HepG2 (cell line): ENCODE results near the gene C11orf24. TPM values are rescaled to one million over a fixed set of nuclear protein-coding genes. Genes with fewer than 3 reads are reported as not detected.

ENCODE experiments used
- HES4 ChIP-seq: sonication (generic); formaldehyde crosslinking; IDR thresholded peaks from 2 replicates; pipeline ENCODE4 v1.9.0; 2021; ENCODE audit warnings: mild to moderate bottlenecking, missing genetic modification reagents, borderline replicate concordance
- MEIS2 ChIP-seq: sonication (generic); formaldehyde crosslinking; IDR thresholded peaks from 2 replicates; pipeline ENCODE4 v1.9.0; 2021; ENCODE audit warnings: mild to moderate bottlenecking, missing genetic modification reagents
- NFIC ChIP-seq: IDR thresholded peaks from 2 replicates; pipeline ENCODE4 v1.6.1; 2012; ENCODE audit warnings: mild to moderate bottlenecking, low read length, inconsistent platforms
- NFKB2 ChIP-seq: sonication (generic); formaldehyde crosslinking; IDR thresholded peaks from 2 replicates; pipeline ENCODE4 v1.4.0; 2020; ENCODE audit warnings: missing genetic modification reagents, borderline replicate concordance
- SSRP1 ChIP-seq: IDR thresholded peaks from 2 replicates; pipeline ENCODE4 v1.6.1; 2016; ENCODE audit warnings: control low read depth
- TCF7 ChIP-seq: sonication (generic); IDR thresholded peaks from 2 replicates; pipeline ENCODE4 v1.6.1; 2016; ENCODE audit warnings: antibody characterized with exemption, low read depth
- ZBTB38 ChIP-seq: sonication (generic); formaldehyde crosslinking; IDR thresholded peaks from 2 replicates; pipeline ENCODE4 v1.5.1; 2020; ENCODE audit warnings: mild to moderate bottlenecking, missing genetic modification reagents
- ZBTB8A ChIP-seq: sonication (generic); formaldehyde crosslinking; IDR thresholded peaks from 2 replicates; pipeline ENCODE4 v1.4.0; 2020; ENCODE audit warnings: mild to moderate bottlenecking, low read depth, missing genetic modification reagents, borderline replicate concordance
- ZC3H4 ChIP-seq: sonication (generic); formaldehyde crosslinking; IDR thresholded peaks from 2 replicates; pipeline ENCODE4 v1.4.0; 2020; ENCODE audit warnings: missing genetic modification reagents, borderline replicate concordance
- ZNF20 ChIP-seq: sonication (generic); formaldehyde crosslinking; IDR thresholded peaks from 2 replicates; pipeline ENCODE4 v1.4.0; 2020; ENCODE audit warnings: mild to moderate bottlenecking, moderate library complexity, missing genetic modification reagents
- ZNF3 ChIP-seq: IDR thresholded peaks from 2 replicates; pipeline ENCODE4 v1.7.0; 2017; ENCODE audit warnings: inconsistent platforms
- ZNF772 ChIP-seq: sonication (generic); formaldehyde crosslinking; IDR thresholded peaks from 2 replicates; pipeline ENCODE4 v1.5.0; 2020; ENCODE audit warnings: mild to moderate bottlenecking, missing genetic modification reagents
- ZNF782 ChIP-seq: sonication (generic); formaldehyde crosslinking; IDR thresholded peaks from 2 replicates; pipeline ENCODE4 v1.4.0; 2020; ENCODE audit warnings: missing genetic modification reagents, mild to moderate bottlenecking, borderline replicate concordance
- ZNF883 ChIP-seq: sonication (generic); formaldehyde crosslinking; IDR thresholded peaks from 2 replicates; pipeline ENCODE4 v1.5.1; 2020; ENCODE audit warnings: mild to moderate bottlenecking, missing genetic modification reagents; ENCODE audit errors: not compliant biosample characterization
- polyA plus RNA-seq, 8 experiments: library from polyadenylated mRNA; depleted of rRNA in 3 of 8; stranded (reverse) in 7 of 8; unstranded in 1 of 8; fragments of >200 nt; fragmentation: Illumina TruSeq in 4 of 8; extraction: Trizol in 4 of 8; gene quantifications; 2 replicates each; pipeline versions ENCODE4 v1.2.1 to v1.2.3, GENCODE V29; 2011 to 2016; ENCODE audit warnings: low read depth in 4 of 8, missing spikeins in 1 of 8, mixed read lengths in 1 of 8; ENCODE audit not compliant: insufficient read depth in 1 of 8
- total RNA-seq, 5 experiments: library from RNA; depleted of rRNA; stranded (reverse); fragments of >200 nt; fragmentation: Illumina TruSeq; extraction: Trizol; gene quantifications; 2 replicates each; pipeline ENCODE4 v1.2.3, GENCODE V29; 2016; ENCODE audit warnings: low read depth in 1 of 5
- TF ChIP-seq, protein P1 (sequence below): IDR thresholded peaks from 2 replicates; pipeline ENCODE4 v1.4.0; 2020; ENCODE audit warnings: mild to moderate bottlenecking, missing genetic modification reagents
- TF ChIP-seq, protein P2 (sequence below): sonication (generic); formaldehyde crosslinking; IDR thresholded peaks from 2 replicates; pipeline ENCODE4 v1.4.0; 2020; ENCODE audit warnings: low read depth, mild to moderate bottlenecking, missing genetic modification reagents
- TF ChIP-seq, protein P3 (sequence below): sonication (generic); formaldehyde crosslinking; IDR thresholded peaks from 2 replicates; pipeline ENCODE4 v1.5.0; 2020; ENCODE audit warnings: missing genetic modification reagents
- TF ChIP-seq, protein P4 (sequence below): sonication (generic); formaldehyde crosslinking; IDR thresholded peaks from 2 replicates; pipeline ENCODE4 v1.8.1; 2022; ENCODE audit warnings: low read depth, mild to moderate bottlenecking, missing genetic modification reagents

C11orf24 gene
- total and polyA plus RNA-seq, 2 of the 13 experiments (the other 11 are each of a cell fraction or from before 2014, with no cell fraction given): 52.9 to 55.5 TPM

DNA sequence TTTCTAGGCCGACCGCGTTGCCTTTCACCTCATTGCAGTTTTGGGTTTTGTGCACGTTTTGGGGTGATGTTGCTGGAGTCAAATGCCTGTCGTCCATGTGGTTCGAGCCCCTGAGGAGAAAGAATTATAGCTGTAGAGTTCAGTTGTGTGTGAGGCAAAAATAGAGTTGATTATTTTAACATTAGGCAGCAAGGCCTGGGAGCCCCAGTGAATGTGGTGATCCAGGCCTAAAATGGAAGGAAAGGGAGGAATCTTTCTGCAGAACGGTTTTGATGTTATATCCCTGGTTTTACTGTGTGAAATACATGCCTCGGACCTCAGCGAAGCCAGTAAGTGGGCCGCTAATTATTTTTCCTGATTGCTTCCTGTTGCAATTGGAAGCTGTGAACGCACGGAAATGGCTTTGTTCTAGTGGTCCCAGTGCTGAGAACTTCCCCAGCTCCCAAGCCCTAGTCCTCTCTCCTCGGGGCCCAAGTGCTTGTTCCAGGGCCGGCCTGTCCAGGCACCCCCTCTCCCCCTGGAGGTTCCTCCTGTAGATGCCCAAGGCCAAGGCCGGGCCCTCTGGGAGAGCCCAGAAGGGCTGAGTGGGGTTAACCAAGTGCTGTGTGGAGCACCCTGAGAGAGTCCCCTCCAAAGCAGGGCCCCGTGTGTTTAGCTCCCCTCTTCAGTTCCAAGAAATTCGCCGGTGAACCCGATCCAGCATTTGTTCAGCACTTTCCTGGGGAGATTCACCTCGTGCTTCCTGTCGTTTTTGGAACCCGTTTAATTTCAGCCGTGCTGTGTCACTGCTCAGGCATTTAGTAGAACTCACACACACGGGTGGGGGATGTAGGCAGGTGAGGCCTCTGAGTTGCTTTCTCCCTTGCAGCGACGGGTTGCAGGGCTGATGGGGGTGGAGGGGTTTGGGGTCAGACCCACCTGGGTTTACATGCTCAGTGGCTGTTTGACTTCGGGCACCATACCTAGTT lies 42.7 kb upstream of the C11orf24 start (continued):
- no peak for TF ChIP-seq ZNF20 (CRISPR knock-in tag)
- TF ChIP-seq, protein P1, sequence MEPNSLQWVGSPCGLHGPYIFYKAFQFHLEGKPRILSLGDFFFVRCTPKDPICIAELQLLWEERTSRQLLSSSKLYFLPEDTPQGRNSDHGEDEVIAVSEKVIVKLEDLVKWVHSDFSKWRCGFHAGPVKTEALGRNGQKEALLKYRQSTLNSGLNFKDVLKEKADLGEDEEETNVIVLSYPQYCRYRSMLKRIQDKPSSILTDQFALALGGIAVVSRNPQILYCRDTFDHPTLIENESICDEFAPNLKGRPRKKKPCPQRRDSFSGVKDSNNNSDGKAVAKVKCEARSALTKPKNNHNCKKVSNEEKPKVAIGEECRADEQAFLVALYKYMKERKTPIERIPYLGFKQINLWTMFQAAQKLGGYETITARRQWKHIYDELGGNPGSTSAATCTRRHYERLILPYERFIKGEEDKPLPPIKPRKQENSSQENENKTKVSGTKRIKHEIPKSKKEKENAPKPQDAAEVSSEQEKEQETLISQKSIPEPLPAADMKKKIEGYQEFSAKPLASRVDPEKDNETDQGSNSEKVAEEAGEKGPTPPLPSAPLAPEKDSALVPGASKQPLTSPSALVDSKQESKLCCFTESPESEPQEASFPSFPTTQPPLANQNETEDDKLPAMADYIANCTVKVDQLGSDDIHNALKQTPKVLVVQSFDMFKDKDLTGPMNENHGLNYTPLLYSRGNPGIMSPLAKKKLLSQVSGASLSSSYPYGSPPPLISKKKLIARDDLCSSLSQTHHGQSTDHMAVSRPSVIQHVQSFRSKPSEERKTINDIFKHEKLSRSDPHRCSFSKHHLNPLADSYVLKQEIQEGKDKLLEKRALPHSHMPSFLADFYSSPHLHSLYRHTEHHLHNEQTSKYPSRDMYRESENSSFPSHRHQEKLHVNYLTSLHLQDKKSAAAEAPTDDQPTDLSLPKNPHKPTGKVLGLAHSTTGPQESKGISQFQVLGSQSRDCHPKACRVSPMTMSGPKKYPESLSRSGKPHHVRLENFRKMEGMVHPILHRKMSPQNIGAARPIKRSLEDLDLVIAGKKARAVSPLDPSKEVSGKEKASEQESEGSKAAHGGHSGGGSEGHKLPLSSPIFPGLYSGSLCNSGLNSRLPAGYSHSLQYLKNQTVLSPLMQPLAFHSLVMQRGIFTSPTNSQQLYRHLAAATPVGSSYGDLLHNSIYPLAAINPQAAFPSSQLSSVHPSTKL: no peak
- TF ChIP-seq MEIS2 (CRISPR knock-in tag): 0 out of 2 replicates have a peak, but pooled peaks have one; percentile 29
- TF ChIP-seq, protein P2, sequence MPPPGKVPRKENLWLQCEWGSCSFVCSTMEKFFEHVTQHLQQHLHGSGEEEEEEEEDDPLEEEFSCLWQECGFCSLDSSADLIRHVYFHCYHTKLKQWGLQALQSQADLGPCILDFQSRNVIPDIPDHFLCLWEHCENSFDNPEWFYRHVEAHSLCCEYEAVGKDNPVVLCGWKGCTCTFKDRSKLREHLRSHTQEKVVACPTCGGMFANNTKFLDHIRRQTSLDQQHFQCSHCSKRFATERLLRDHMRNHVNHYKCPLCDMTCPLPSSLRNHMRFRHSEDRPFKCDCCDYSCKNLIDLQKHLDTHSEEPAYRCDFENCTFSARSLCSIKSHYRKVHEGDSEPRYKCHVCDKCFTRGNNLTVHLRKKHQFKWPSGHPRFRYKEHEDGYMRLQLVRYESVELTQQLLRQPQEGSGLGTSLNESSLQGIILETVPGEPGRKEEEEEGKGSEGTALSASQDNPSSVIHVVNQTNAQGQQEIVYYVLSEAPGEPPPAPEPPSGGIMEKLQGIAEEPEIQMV: 0 out of 2 replicates have a peak, but pooled peaks have one; percentile 10
- peak; percentile 14; the same call in 1 of the 2 replicates for TF ChIP-seq TCF7
- 0 out of 2 replicates have a peak, but pooled peaks have one; percentile 63 for TF ChIP-seq ZC3H4 (CRISPR knock-in tag)
- TF ChIP-seq NFIC: 0 out of 2 replicates have a peak, but pooled peaks have one; percentile 19
- TF ChIP-seq ZBTB8A (CRISPR knock-in tag): no peak
- TF ChIP-seq HES4 (CRISPR knock-in tag): no peak
- no peak for TF ChIP-seq ZNF3
- no peak for TF ChIP-seq ZNF772
- no peak for TF ChIP-seq ZNF782
- TF ChIP-seq NFKB2 (CRISPR knock-in tag): 0 out of 2 replicates have a peak, but pooled peaks have one; percentile 22
- TF ChIP-seq, protein P3, sequence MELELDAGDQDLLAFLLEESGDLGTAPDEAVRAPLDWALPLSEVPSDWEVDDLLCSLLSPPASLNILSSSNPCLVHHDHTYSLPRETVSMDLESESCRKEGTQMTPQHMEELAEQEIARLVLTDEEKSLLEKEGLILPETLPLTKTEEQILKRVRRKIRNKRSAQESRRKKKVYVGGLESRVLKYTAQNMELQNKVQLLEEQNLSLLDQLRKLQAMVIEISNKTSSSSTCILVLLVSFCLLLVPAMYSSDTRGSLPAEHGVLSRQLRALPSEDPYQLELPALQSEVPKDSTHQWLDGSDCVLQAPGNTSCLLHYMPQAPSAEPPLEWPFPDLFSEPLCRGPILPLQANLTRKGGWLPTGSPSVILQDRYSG (CRISPR knock-in tag): no peak
- 0 out of 2 replicates have a peak, but pooled peaks have one; percentile 66 for TF ChIP-seq SSRP1 (CRISPR knock-in tag)
- peak; percentile 3; the same call in 1 of the 2 replicates for TF ChIP-seq ZBTB38
- TF ChIP-seq, protein P4, sequence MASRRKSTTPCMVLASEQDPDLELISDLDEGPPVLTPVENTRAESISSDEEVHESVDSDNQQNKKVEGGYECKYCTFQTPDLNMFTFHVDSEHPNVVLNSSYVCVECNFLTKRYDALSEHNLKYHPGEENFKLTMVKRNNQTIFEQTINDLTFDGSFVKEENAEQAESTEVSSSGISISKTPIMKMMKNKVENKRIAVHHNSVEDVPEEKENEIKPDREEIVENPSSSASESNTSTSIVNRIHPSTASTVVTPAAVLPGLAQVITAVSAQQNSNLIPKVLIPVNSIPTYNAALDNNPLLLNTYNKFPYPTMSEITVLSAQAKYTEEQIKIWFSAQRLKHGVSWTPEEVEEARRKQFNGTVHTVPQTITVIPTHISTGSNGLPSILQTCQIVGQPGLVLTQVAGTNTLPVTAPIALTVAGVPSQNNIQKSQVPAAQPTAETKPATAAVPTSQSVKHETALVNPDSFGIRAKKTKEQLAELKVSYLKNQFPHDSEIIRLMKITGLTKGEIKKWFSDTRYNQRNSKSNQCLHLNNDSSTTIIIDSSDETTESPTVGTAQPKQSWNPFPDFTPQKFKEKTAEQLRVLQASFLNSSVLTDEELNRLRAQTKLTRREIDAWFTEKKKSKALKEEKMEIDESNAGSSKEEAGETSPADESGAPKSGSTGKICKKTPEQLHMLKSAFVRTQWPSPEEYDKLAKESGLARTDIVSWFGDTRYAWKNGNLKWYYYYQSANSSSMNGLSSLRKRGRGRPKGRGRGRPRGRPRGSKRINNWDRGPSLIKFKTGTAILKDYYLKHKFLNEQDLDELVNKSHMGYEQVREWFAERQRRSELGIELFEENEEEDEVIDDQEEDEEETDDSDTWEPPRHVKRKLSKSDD: 0 out of 2 replicates have a peak, but pooled peaks have one; percentile 26
- TF ChIP-seq ZNF883: peak; percentile 44
